Activated naive CD4-positive, alpha-beta T cell treated with anti-CD3 and anti-CD28 coated beads, Interleukin-2, amount 10 ng/mL, durations not matched to agents 5 hours and 36 hours (primary cell): ENCODE measurements around the gene OTC. TPM values are rescaled to one million over a fixed set of nuclear protein-coding genes. Genes with fewer than 3 reads are reported as not detected.

Experiments used
- total RNA-seq, 2 experiments: library from RNA; stranded (reverse); gene quantifications; one replicate each; pipeline ENCODE4 v1.2.3, GENCODE V29; 2021

The OTC gene
- not detected for total RNA-seq

GRCh38 chrX:38352362-38352761 is at the start of gene OTC:
OTC (plus strand) TSS chrX:38352604; CDS start chrX:38352697, 93 bp downstream.

GRCh38 chrX:38327007-38327774 is 25.2 kb upstream of the OTC start, which contains the start of gene RPGR:
RPGR (minus strand) TSS chrX:38327509; CDS start chrX:38327367, 142 bp downstream.

Other genes with a start within 250 kb of the OTC start
- gene SRPX, start 131.7 kb upstream of the OTC start, total RNA-seq = under 1 TPM in 1 of 2 experiments, not detected in 1; 0.18 TPM
- 1 to 10 TPM; 4.4 to 5.8 TPM for gene RPGR, start 25.1 kb upstream of the OTC start, total RNA-seq
- gene TSPAN7, start 208.9 kb downstream of the OTC start, total RNA-seq = not detected